ENCODE results near the gene CDC6. TPM values are rescaled to one million over a fixed set of nuclear protein-coding genes. Genes with fewer than 3 reads are reported as not detected.
A peak's percentile ranks its signal among the peaks of the same experiment; 100 is the strongest.

The CDC6 gene
- total and polyA plus RNA-seq, 2 experiments from 2014 or later = 9.8 to 12.4 TPM

- peak overlapping the region; percentile 83 for H3K4me3 ChIP-seq
- H3K4me2 ChIP-seq (ENCODE audit: unreplicated experiment) = peak overlapping the region; percentile 79
- no peaks in the 10 kb centered on the region for H3K9me2 ChIP-seq (ENCODE audit: insufficient read depth)
- TF ChIP-seq EZH2 (IDR thresholded peaks at IDR 0.05; ENCODE audit: insufficient read depth, poor library complexity, severe bottlenecking) (no peak), EZH2phosphoT487 (IDR thresholded peaks at IDR 0.05; ENCODE audit: insufficient read depth, low read depth) (no peak)
- H3K9me3 ChIP-seq (ENCODE audit: low read depth) = no peaks in the 10 kb centered on the region
- H3K79me2 ChIP-seq (ENCODE audit: insufficient read depth) = peaks cover 51% of the 10 kb centered on the region
- H4K20me1 ChIP-seq (ENCODE audit: insufficient read depth) = no peaks in the 10 kb centered on the region
- H3K36me3 ChIP-seq (ENCODE audit: low read depth) = no peaks in the 10 kb centered on the region
- peak overlapping the region; percentile 95 for H3K27ac ChIP-seq
- peak overlapping the region; percentile 42; the same call in 1 of the 2 replicates for H2AFZ ChIP-seq
- no peaks in the 10 kb centered on the region for H3K27me3 ChIP-seq (replicated peaks; ENCODE audit: insufficient read depth)
- in situ Hi-C loops (cut with MboI) = no loop called here
- WGBS, 2 experiments (ENCODE audit: low coverage in 1 of 2, low lambda C conversion rate in 2 of 2, missing lambda C conversion rate in 2 of 2) = 1 to 3% methylated on average over 51 to 68 of the region's 70 CpGs
- H3K9ac ChIP-seq = peak overlapping the region; percentile 96
- peaks cover 69% of the 10 kb centered on the region for H3K4me1 ChIP-seq (ENCODE audit: insufficient read depth)
- H3F3A ChIP-seq (ENCODE audit: insufficient read depth) = peaks cover 12% of the 10 kb centered on the region
- peak; percentile 100 for DNase-seq
Observed at GRCh38 chr17:40317880-40318829, 30.5 kb downstream of the CDC6 start.

DNA sequence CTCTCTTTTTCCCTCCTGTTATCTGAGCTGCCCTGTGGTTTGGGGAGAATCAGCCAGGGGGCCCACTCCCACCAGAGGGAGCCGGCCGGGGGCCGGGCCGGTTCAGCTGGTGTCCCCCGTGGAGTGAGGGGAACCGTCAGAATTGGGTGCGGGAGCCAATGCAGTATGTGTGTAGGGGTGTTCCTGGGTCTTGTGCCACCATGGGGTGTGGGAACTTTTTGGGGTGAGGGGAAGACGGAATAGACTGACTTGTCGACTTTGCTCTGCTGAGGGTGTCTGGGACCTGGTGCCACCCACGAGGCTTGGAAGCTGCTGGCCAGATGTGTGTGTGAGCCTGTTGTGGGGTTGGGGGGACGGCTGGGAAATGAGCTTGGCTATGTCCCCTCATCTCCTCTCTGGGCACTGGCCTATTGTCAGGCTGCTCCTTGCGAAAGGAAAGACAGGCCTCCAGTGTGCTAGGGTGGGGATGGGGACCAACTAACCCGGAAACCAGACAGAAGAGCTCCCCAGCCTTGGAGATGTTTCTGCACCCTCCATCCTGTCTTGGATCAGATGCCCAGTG lies 31.2 kb downstream of the CDC6 start:
- peak overlapping the region; percentile 96 for H3K9ac ChIP-seq
- H3K4me3 ChIP-seq = peak overlapping the region; percentile 83
- H3K36me3 ChIP-seq (ENCODE audit: low read depth) = no peaks in the 10 kb centered on the region
- 1% methylated on average over 13 of the region's 13 CpGs for WGBS, 2 experiments (ENCODE audit: low coverage in 1 of 2, low lambda C conversion rate in 2 of 2, missing lambda C conversion rate in 2 of 2)
- peaks cover 73% of the 10 kb centered on the region for H3K4me1 ChIP-seq (ENCODE audit: insufficient read depth)
- H3K9me2 ChIP-seq (ENCODE audit: insufficient read depth) = no peaks in the 10 kb centered on the region
- H3K9me3 ChIP-seq (ENCODE audit: low read depth) = no peaks in the 10 kb centered on the region
- peak overlapping the region; percentile 95 for H3K27ac ChIP-seq
- 0 out of 2 replicates have a peak overlapping the region, but pooled peaks have one; percentile 10 for H2AFZ ChIP-seq
- H3K27me3 ChIP-seq (replicated peaks; ENCODE audit: insufficient read depth) = no peaks in the 10 kb centered on the region
- peak overlapping the region; percentile 79 for H3K4me2 ChIP-seq (ENCODE audit: unreplicated experiment)
- in situ Hi-C loops (cut with MboI) = no loop called here
- peaks cover 12% of the 10 kb centered on the region for H3F3A ChIP-seq (ENCODE audit: insufficient read depth)
- peak; percentile 53 for DNase-seq
- no peaks in the 10 kb centered on the region for H4K20me1 ChIP-seq (ENCODE audit: insufficient read depth)
- peaks cover 59% of the 10 kb centered on the region for H3K79me2 ChIP-seq (ENCODE audit: insufficient read depth)
- no peak for TF ChIP-seq EZH2phosphoT487 (IDR thresholded peaks at IDR 0.05; ENCODE audit: insufficient read depth, low read depth)
- no peak for TF ChIP-seq EZH2 (IDR thresholded peaks at IDR 0.05; ENCODE audit: insufficient read depth, poor library complexity, severe bottlenecking)

DNA sequence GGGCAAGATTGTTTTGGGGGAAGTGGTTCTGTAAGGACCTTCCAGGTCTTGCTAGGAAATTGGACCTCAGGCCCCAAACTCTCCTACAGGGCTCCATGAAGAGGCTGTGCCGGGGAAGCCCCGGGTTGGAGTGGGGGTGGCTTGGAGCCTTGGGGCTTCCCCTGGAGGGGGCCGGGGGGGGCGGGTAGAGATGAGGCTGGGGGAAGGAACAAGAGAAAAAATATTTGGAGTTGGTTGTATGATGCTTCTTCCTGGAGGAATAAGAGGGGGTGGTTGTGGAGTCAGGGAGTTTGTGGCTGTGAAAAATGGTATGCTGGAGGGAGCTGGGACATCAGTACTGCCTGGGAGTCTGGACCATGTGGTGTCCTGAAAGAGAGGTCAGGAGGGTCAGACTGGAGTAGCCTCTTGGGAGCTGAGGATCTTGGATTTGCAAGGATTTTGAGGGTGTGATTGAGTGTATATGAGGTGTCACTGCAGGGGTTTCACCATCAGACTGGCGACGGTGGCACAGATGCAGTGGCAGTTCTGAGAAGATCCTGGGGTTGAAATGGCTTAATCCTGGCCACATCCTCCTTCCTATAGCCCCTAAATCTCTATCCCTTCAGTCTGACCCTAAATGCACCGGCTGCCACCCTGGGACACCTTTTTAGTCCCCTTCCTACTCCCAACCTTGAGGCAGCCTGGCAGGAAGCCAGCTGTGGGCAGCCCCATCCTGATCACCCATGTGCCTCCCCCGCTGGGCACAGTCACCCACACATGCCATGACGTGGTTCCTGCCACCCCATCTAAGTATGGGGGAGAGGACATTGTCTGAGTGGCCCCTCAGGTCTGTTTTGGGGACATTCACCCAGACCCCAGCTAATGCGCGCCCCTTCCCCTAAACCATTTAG lies 32.2 kb downstream of the CDC6 start:
- no peak overlapping the region for H2AFZ ChIP-seq
- H3K4me2 ChIP-seq (ENCODE audit: unreplicated experiment) = peak overlapping the region; percentile 79
- H3K9ac ChIP-seq = peak overlapping the region; percentile 96
- WGBS, 2 experiments (ENCODE audit: low coverage in 1 of 2, low lambda C conversion rate in 2 of 2, missing lambda C conversion rate in 2 of 2) = 34 to 39% methylated on average over 10 to 11 of the region's 11 CpGs
- no peaks in the 10 kb centered on the region for H3K27me3 ChIP-seq (replicated peaks; ENCODE audit: insufficient read depth)
- in situ Hi-C loops (cut with MboI) = no loop called here
- peak overlapping the region; percentile 83 for H3K4me3 ChIP-seq
- peaks cover 12% of the 10 kb centered on the region for H3F3A ChIP-seq (ENCODE audit: insufficient read depth)
- H3K9me3 ChIP-seq (ENCODE audit: low read depth) = no peaks in the 10 kb centered on the region
- no peaks in the 10 kb centered on the region for H3K9me2 ChIP-seq (ENCODE audit: insufficient read depth)
- peaks cover 68% of the 10 kb centered on the region for H3K79me2 ChIP-seq (ENCODE audit: insufficient read depth)
- DNase-seq = peak; percentile 53
- H3K36me3 ChIP-seq (ENCODE audit: low read depth) = no peaks in the 10 kb centered on the region
- H4K20me1 ChIP-seq (ENCODE audit: insufficient read depth) = no peaks in the 10 kb centered on the region
- TF ChIP-seq EZH2 (IDR thresholded peaks at IDR 0.05; ENCODE audit: insufficient read depth, poor library complexity, severe bottlenecking) = no peak
- TF ChIP-seq EZH2phosphoT487 (IDR thresholded peaks at IDR 0.05; ENCODE audit: insufficient read depth, low read depth) = no peak
- peak overlapping the region; percentile 95 for H3K27ac ChIP-seq
- peaks cover 71% of the 10 kb centered on the region for H3K4me1 ChIP-seq (ENCODE audit: insufficient read depth)

All from GM23248 (cell line).